H1 (cell line): Measurements from ENCODE around the gene TMED3. TPM values are rescaled to one million over a fixed set of nuclear protein-coding genes. Genes with fewer than 3 reads are reported as not detected.

Source experiments
- CTCF ChIA-PET: fragments of 300-600 bp; sonication (Branson Sonifier 250); formaldehyde crosslinking; loops from one replicate; lab custom pipeline; 2021; ENCODE audit not compliant: partially characterized antibody; lab: Charles Lee
- POLR2A ChIA-PET: fragments of 300-600 bp; sonication (Branson Sonifier 250); formaldehyde crosslinking; loops from one replicate; lab custom pipeline; 2021; ENCODE audit warnings: inconsistent platforms; ENCODE audit not compliant: partially characterized antibody; lab: Charles Lee
- DNase-seq, 2 experiments: peaks; one replicate each; pipeline versions ENCODE4 v3.0.0 to v3.0.0-alpha.2; 2010 to 2022; ENCODE audit warnings: low spot score in 2 of 2, low read depth in 1 of 2, mixed read lengths in 1 of 2
- FAIRE-seq: peaks from 2 replicates; lab custom pipeline; 2011; peaks lifted over from hg19 to GRCh38; lab: Jason Lieb, UNC
- H2AFZ ChIP-seq: 2 replicates; pipeline ENCODE4 v1.8.1; 2012; ENCODE audit warnings: low read length, inconsistent platforms
- H2AK5ac ChIP-seq: 2 replicates; pipeline ENCODE4 v1.6.1; 2013; ENCODE audit warnings: low read depth, low read length
- H2BK120ac ChIP-seq: replicated peaks from 2 replicates; pipeline ENCODE3; 2013; ENCODE audit warnings: low read depth, low read length, inconsistent platforms
- H2BK12ac ChIP-seq: 2 replicates; pipeline ENCODE4 v1.6.1; 2013; ENCODE audit warnings: low read depth, low read length
- H2BK15ac ChIP-seq: 2 replicates; pipeline ENCODE4 v1.6.1; 2013; ENCODE audit warnings: low read length
- H2BK20ac ChIP-seq: 2 replicates; pipeline ENCODE4 v1.6.1; 2013; ENCODE audit warnings: low read length
- H2BK5ac ChIP-seq: 2 replicates; pipeline ENCODE4 v1.6.1; 2013; ENCODE audit warnings: low read depth, low read length
- H3K14ac ChIP-seq: 2 replicates; pipeline ENCODE4 v1.6.1; 2013; ENCODE audit warnings: inconsistent platforms; ENCODE audit not compliant: insufficient read length
- H3K18ac ChIP-seq: 2 replicates; pipeline ENCODE4 v1.6.1; 2013; ENCODE audit warnings: low read length; ENCODE audit errors: extremely low read depth
- H3K23ac ChIP-seq: 2 replicates; pipeline ENCODE4 v1.6.1; 2013; ENCODE audit warnings: inconsistent platforms; ENCODE audit not compliant: insufficient read length
- H3K23me2 ChIP-seq: 2 replicates; pipeline ENCODE4 v1.6.1; 2013; ENCODE audit warnings: low read depth, low read length
- H3K27ac ChIP-seq: 2 replicates; pipeline ENCODE4 v1.6.1; 2011; ENCODE audit warnings: low read depth, low read length, inconsistent platforms
- H3K27me3 ChIP-seq, 4 experiments: replicated peaks in 1 of 4; 1 replicate in 1 of 4; 2 replicates in 3 of 4; pipeline versions ENCODE4 v1.6.1 to v1.8.1; 2011 to 2013; ENCODE audit warnings: low read length in 3 of 4, mild to moderate bottlenecking in 3 of 4, inconsistent platforms in 2 of 4, mixed read lengths in 2 of 4, moderate library complexity in 1 of 4; ENCODE audit not compliant: control insufficient read depth in 3 of 4, insufficient read depth in 3 of 4; ENCODE audit errors: extremely low read depth in 1 of 4
- H3K36me3 ChIP-seq, 4 experiments: 2 replicates each; pipeline versions ENCODE4 v1.6.1 to v1.8.1; 2011 to 2013; ENCODE audit warnings: mild to moderate bottlenecking in 4 of 4, low read length in 3 of 4, moderate library complexity in 2 of 4, control low read depth in 1 of 4, inconsistent platforms in 1 of 4; ENCODE audit not compliant: insufficient read depth in 4 of 4, control insufficient read depth in 2 of 4
- H3K4ac ChIP-seq: replicated peaks from 2 replicates; pipeline ENCODE3; 2013; ENCODE audit warnings: low read length, low read depth, mixed read lengths, inconsistent platforms; ENCODE audit not compliant: insufficient read length
- H3K4me1 ChIP-seq, 4 experiments: replicated peaks in 1 of 4; 1 replicate in 1 of 4; 2 replicates in 3 of 4; pipeline versions ENCODE4 v1.6.1 to v1.8.1; 2011 to 2013; ENCODE audit warnings: low read length in 3 of 4, inconsistent platforms in 2 of 4, mixed read lengths in 1 of 4; ENCODE audit not compliant: insufficient read depth in 4 of 4, control insufficient read depth in 3 of 4
- H3K4me2 ChIP-seq, 2 experiments: 2 replicates each; pipeline versions ENCODE4 v1.6.1 to v1.8.1; 2011 to 2013; ENCODE audit warnings: low read depth in 2 of 2, low read length in 2 of 2, control low read depth in 1 of 2, inconsistent platforms in 1 of 2, mild to moderate bottlenecking in 1 of 2; ENCODE audit not compliant: insufficient read depth in 1 of 2
- H3K4me3 ChIP-seq, 4 experiments: fragments of 200-600, 300-600 bp in 1 of 4; sonication (generic), shearing (Covaris generic), sonication (Bioruptor Twin) in 1 of 4; 2 replicates each; pipeline versions ENCODE4 v1.5.1 to v1.8.1; 2011 to 2016; ENCODE audit warnings: low read length in 4 of 4, low read depth in 3 of 4, control low read depth in 2 of 4, inconsistent platforms in 2 of 4, mild to moderate bottlenecking in 2 of 4, mixed read lengths in 1 of 4, moderate library complexity in 1 of 4; ENCODE audit not compliant: insufficient read depth in 2 of 4; ENCODE audit errors: extremely low read depth in 1 of 4
- H3K56ac ChIP-seq: replicated peaks from 2 replicates; pipeline ENCODE3; 2013; ENCODE audit warnings: low read depth, mild to moderate bottlenecking, mixed read lengths, low read length, inconsistent platforms; ENCODE audit not compliant: insufficient read length
- H3K79me1 ChIP-seq: 2 replicates; pipeline ENCODE4 v1.6.1; 2013; ENCODE audit warnings: low read depth, low read length, control low read depth
- H3K79me2 ChIP-seq, 2 experiments: 2 replicates each; pipeline versions ENCODE4 v1.6.1 to v1.8.1; 2012 to 2013; ENCODE audit warnings: low read length in 2 of 2, mild to moderate bottlenecking in 2 of 2, inconsistent platforms in 1 of 2; ENCODE audit not compliant: insufficient read depth in 2 of 2, control insufficient read depth in 1 of 2
- H3K9ac ChIP-seq, 4 experiments: replicated peaks in 1 of 4; 1 replicate in 1 of 4; 2 replicates in 3 of 4; pipeline versions ENCODE4 v1.6.1 to v1.8.1; 2011 to 2013; ENCODE audit warnings: low read depth in 3 of 4, low read length in 3 of 4, control low read depth in 2 of 4, mild to moderate bottlenecking in 2 of 4, moderate library complexity in 2 of 4, inconsistent platforms in 1 of 4; ENCODE audit errors: extremely low read depth in 1 of 4
- H3K9me3 ChIP-seq, 2 experiments: 2 replicates each; pipeline versions ENCODE4 v1.6.1 to v1.8.1; 2012 to 2013; ENCODE audit warnings: mild to moderate bottlenecking in 2 of 2, moderate library complexity in 2 of 2, control low read depth in 1 of 2, inconsistent platforms in 1 of 2, low read depth in 1 of 2, low read length in 1 of 2, mixed read lengths in 1 of 2; ENCODE audit not compliant: insufficient read depth in 2 of 2
- H4K20me1 ChIP-seq, 2 experiments: replicated peaks in 1 of 2; 2 replicates each; pipeline versions ENCODE3 to v1.8.1; 2011 to 2013; ENCODE audit warnings: inconsistent platforms in 2 of 2, low read length in 2 of 2, mild to moderate bottlenecking in 1 of 2; ENCODE audit not compliant: insufficient read depth in 2 of 2, control insufficient read depth in 1 of 2
- H4K5ac ChIP-seq: 2 replicates; pipeline ENCODE4 v1.6.1; 2013; ENCODE audit warnings: low read length, low read depth, mixed read lengths, inconsistent platforms; ENCODE audit not compliant: insufficient read length
- H4K8ac ChIP-seq: 2 replicates; pipeline ENCODE4 v1.8.0; 2013; ENCODE audit warnings: mild to moderate bottlenecking, moderate library complexity, low read length, inconsistent platforms; ENCODE audit not compliant: insufficient read depth; ENCODE audit errors: extremely low read depth
- H4K91ac ChIP-seq: replicated peaks from 2 replicates; pipeline ENCODE3; 2013; ENCODE audit warnings: low read length, mixed read lengths, inconsistent platforms; ENCODE audit not compliant: insufficient read length
- RBBP5 ChIP-seq: IDR thresholded peaks from 2 replicates; pipeline ENCODE4 v1.7.1; 2012; ENCODE audit warnings: low read depth, mild to moderate bottlenecking, inconsistent platforms, low read length, moderate library complexity, borderline replicate concordance
- WGBS, 2 experiments: shearing (Covaris generic) in 1 of 2; methylation state at CpG; one replicate each; pipeline versions ENCODE4 v1.1.6 to v1.1.7; 2013 to 2015; ENCODE audit warnings: low lambda C conversion rate in 2 of 2, mixed read lengths in 2 of 2, inconsistent platforms in 1 of 2, low coverage in 1 of 2, missing lambda C conversion rate in 1 of 2; ENCODE audit not compliant: insufficient replicate concordance in 2 of 2, insufficient coverage in 1 of 2, insufficient read length in 1 of 2; ENCODE audit errors: extremely low coverage in 1 of 2, missing lambda C conversion rate in 1 of 2; 5-methylcytosine and 5-hydroxymethylcytosine counted together
- polyA plus RNA-seq, 7 experiments: library from polyadenylated mRNA; depleted of rRNA in 3 of 7; stranded (reverse) in 5 of 7; unstranded in 2 of 7; fragments of >200 nt in 5 of 7; fragments of 200-250 nt in 2 of 7; gene quantifications; 1 replicate in 5 of 7; 2 replicates in 1 of 7; 4 replicates in 1 of 7; pipeline versions ENCODE4 v1.2.1 to v1.2.3, GENCODE V29; 2011 to 2013; ENCODE audit warnings: missing spikeins in 2 of 7, mixed read lengths in 2 of 7
- total RNA-seq: library from RNA; stranded (reverse); fragmentation: NEBNext Ultra II Directional; extraction: Animal tissue kit (Norgen Biotek cat#: 25700); gene quantifications from 2 replicates; pipeline ENCODE4 v1.2.1, GENCODE V29; 2021

The TMED3 gene
- total and polyA plus RNA-seq, 2 of the 8 experiments (the other 6 are each of a cell fraction or from before 2014, with no cell fraction given): 50.2 to 110 TPM

DNA sequence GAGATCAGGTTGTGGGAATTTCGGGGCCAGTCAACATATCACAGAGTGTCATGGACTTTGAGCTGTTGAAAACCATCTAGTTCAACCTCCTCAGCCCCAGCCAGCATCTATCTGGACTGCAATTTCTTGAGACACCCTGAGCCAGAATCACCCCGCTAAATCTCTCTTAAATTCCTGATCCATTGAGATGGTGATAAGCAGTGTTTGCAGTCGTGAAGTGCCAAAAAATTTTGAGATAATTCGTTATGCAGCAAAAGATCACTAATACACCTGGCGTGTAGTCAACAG is 29.3 kb downstream of the TMED3 start:
- no peaks in the 10 kb centered on the region for H3K36me3 ChIP-seq
- peaks cover 0 to 2% of the 10 kb centered on the region in 2 experiments; a peak in 1 of 4 replicates for H3K9me3 ChIP-seq
- H2BK15ac ChIP-seq: no peak overlapping the region
- no peak overlapping the region for H3K4ac ChIP-seq
- H3K4me3 ChIP-seq: no peak overlapping the region
- no peak overlapping the region for H2BK20ac ChIP-seq
- WGBS, 2 experiments: 77% methylated on average over 5 of the region's 5 CpGs; no CpG with 5 or more reads in 1 of the 2 experiments
- no peak overlapping the region for H2BK5ac ChIP-seq
- CTCF ChIA-PET: interaction anchor here (0.7 to 9.5 kb wide), 52 partner anchors 10 to 836 kb away, joined by 3 to 137 read pairs (median 4); partner anchors contain the start of gene MINAR1
- H3K18ac ChIP-seq: no peak overlapping the region
- DNase-seq (no peak), FAIRE-seq (no peak)
- H3K4me1 ChIP-seq: no peaks in the 10 kb centered on the region
- no peaks in the 10 kb centered on the region for H3K27me3 ChIP-seq
- H3K23me2 ChIP-seq: peaks cover 3% of the 10 kb centered on the region; the same call in 1 of the 2 replicates
- no peak overlapping the region for H3K23ac ChIP-seq
- peaks cover 0 to 5% of the 10 kb centered on the region in 2 experiments for H4K20me1 ChIP-seq
- no peak overlapping the region for H4K91ac ChIP-seq
- H2BK12ac ChIP-seq: no peak overlapping the region
- POLR2A ChIA-PET: interaction anchor here (0.6 kb wide), 1 partner anchor 507 kb away, joined by 3 read pairs; no protein-coding TSS in a partner anchor
- no peak overlapping the region for H2BK120ac ChIP-seq
- H3K9ac ChIP-seq: no peak overlapping the region
- no peak overlapping the region for H3K56ac ChIP-seq
- H3K4me2 ChIP-seq: no peak overlapping the region
- H2AFZ ChIP-seq: no peak overlapping the region
- no peak overlapping the region for H3K14ac ChIP-seq
- no peak overlapping the region for H2AK5ac ChIP-seq
- H4K5ac ChIP-seq: no peak overlapping the region
- no peak overlapping the region for H3K27ac ChIP-seq
- H3K79me1 ChIP-seq: no peaks in the 10 kb centered on the region
- no peaks in the 10 kb centered on the region for H3K79me2 ChIP-seq
- no peak overlapping the region for H4K8ac ChIP-seq
- TF ChIP-seq RBBP5: no peak
